Naive thymus-derived CD4-positive, alpha-beta T cell (primary cell): ENCODE data around the gene ADM2. TPM values are rescaled to one million over a fixed set of nuclear protein-coding genes. Genes with fewer than 3 reads are reported as not detected.
A peak's percentile ranks its signal among the peaks of the same experiment; 100 is the strongest.

ENCODE experiments used
- ATAC-seq: fragments of 150-1000 bp; cut with Tn5 transposase; 2 replicates; pipeline ENCODE4 v1.10.0; 2021; ENCODE audit warnings: mild to moderate bottlenecking, moderate library complexity
- CTCF ChIA-PET: fragments of 350-600 bp; sonication (Branson Sonifier 250); formaldehyde crosslinking; loops from one replicate; lab custom pipeline; 2021; ENCODE audit warnings: antibody characterized with exemption; lab: Charles Lee
- POLR2A ChIA-PET: fragments of 350-600 bp; sonication (Branson Sonifier 250); formaldehyde crosslinking; loops from one replicate; lab custom pipeline; 2021; ENCODE audit warnings: antibody characterized with exemption, inconsistent platforms; lab: Charles Lee
- DNase-seq, 9 donors: peaks; one replicate each; pipeline versions ENCODE4 v3.0.0 to v3.0.0-alpha.2; 2020 to 2022; ENCODE audit warnings: mixed read lengths in 1 of 9
- H3K27ac ChIP-seq: one replicate; pipeline ENCODE4 v1.7.0; 2013; ENCODE audit warnings: mild to moderate bottlenecking, low read depth, low read length, moderate library complexity
- H3K27me3 ChIP-seq, 2 donors: one replicate each; pipeline ENCODE4 v1.7.0; 2013; ENCODE audit warnings: low read length in 2 of 2, mild to moderate bottlenecking in 2 of 2, moderate library complexity in 2 of 2; ENCODE audit not compliant: control insufficient read depth in 2 of 2, insufficient read depth in 2 of 2
- H3K36me3 ChIP-seq, 3 experiments: 1 replicate in 2 of 3; 2 replicates in 1 of 3; pipeline ENCODE4 v1.7.0; 2013; ENCODE audit warnings: low read length in 3 of 3, mild to moderate bottlenecking in 3 of 3, moderate library complexity in 1 of 3; ENCODE audit not compliant: insufficient read depth in 3 of 3, control insufficient read depth in 2 of 3
- H3K4me1 ChIP-seq, 2 donors: one replicate each; pipeline ENCODE4 v1.7.0; 2013; ENCODE audit warnings: low read length in 2 of 2, mild to moderate bottlenecking in 2 of 2, moderate library complexity in 1 of 2; ENCODE audit not compliant: control insufficient read depth in 2 of 2, insufficient read depth in 2 of 2
- H3K4me3 ChIP-seq: 2 replicates; pipeline ENCODE4 v1.7.0; 2013; ENCODE audit warnings: mild to moderate bottlenecking, low read length
- H3K9me3 ChIP-seq, 3 experiments: 1 replicate in 2 of 3; 2 replicates in 1 of 3; pipeline ENCODE4 v1.7.0; 2013; ENCODE audit warnings: low read length in 3 of 3; ENCODE audit not compliant: control insufficient read depth in 2 of 3
- H3K27ac Mint-ChIP-seq, 9 donors: one replicate each; pipeline ENCODE4 v1.8.0; 2020 to 2022; ENCODE audit warnings: mixed read lengths in 9 of 9, mild to moderate bottlenecking in 8 of 9, moderate library complexity in 5 of 9, inconsistent platforms in 2 of 9
- H3K27me3 Mint-ChIP-seq, 5 donors: one replicate each; pipeline ENCODE4 v1.8.0; 2021 to 2022; ENCODE audit warnings: mixed read lengths in 5 of 5, mild to moderate bottlenecking in 1 of 5
- H3K36me3 Mint-ChIP-seq, 5 donors: one replicate each; pipeline ENCODE4 v1.8.0; 2020 to 2022; ENCODE audit warnings: mixed read lengths in 5 of 5, mild to moderate bottlenecking in 3 of 5, inconsistent platforms in 1 of 5
- H3K4me1 Mint-ChIP-seq, 7 donors: one replicate each; pipeline ENCODE4 v1.8.0; 2020 to 2022; ENCODE audit warnings: mixed read lengths in 7 of 7, mild to moderate bottlenecking in 3 of 7, inconsistent platforms in 1 of 7
- H3K4me3 Mint-ChIP-seq, 10 donors: one replicate each; pipeline ENCODE4 v1.8.0; 2020 to 2022; ENCODE audit warnings: mild to moderate bottlenecking in 10 of 10, mixed read lengths in 10 of 10, moderate library complexity in 6 of 10, inconsistent platforms in 2 of 10
- H3K9me3 Mint-ChIP-seq, 11 donors: one replicate each; pipeline ENCODE4 v1.8.0; 2020 to 2022; ENCODE audit warnings: mixed read lengths in 11 of 11, mild to moderate bottlenecking in 4 of 11, inconsistent platforms in 1 of 11, moderate library complexity in 1 of 11
- intact Hi-C, 2 donors: fragments of 100-400 bp; cut with micrococcal nuclease; formaldehyde crosslinking; loops; one replicate each; pipeline ENCODE4 v1.15.1; 2023
- polyA plus RNA-seq, 2 donors: library from polyadenylated mRNA; unstranded; fragments of 300-500 nt; fragmentation: Illumina TruSeq; gene quantifications; one replicate each; pipeline ENCODE4 v1.2.3, GENCODE V29; 2021
- total RNA-seq, 6 experiments: library from RNA in 5 of 6; stranded (reverse) in 5 of 6; gene quantifications; 1 replicate in 5 of 6; 2 replicates in 1 of 6; pipeline ENCODE4 v1.2.3 and lab custom pipeline; 2021 to 2026

The ADM2 gene
- total and polyA plus RNA-seq, 7 experiments from 2014 or later: 0.24 to 4.5 (median 3.7) TPM

DNA sequence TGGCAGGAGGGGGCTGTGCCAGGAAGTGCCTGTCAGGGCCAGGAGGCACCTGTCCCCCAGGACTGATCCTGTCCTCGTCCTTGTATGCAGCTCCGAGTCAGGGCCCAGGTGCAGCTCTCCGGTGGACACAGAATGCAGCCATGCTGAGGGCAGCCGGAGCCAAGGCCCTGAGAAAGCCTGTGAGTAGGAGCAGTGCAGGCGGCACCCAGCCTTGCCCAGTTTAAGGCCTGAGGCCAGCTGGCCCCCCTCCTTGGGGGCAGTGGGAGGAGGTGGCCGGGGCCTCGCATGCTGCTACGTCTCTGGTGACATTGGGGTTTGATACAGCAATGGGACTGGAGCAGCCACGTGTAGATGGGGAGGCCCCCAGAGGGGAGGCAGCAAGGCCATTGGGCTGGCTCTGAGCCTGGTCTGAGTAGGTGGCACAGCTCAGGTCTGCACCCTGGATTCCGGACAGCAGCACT is 41.4 kb upstream of the ADM2 start:
- Histone ChIP-seq H3K27me3 (no peaks in the 10 kb centered on the region), H3K27ac (peak overlapping the region; percentile 21), H3K36me3 (peaks cover 0 to 79% (median 25%) of the 10 kb centered on the region in 3 experiments), H3K4me3 (no peak overlapping the region), H3K9me3 (no peaks in the 10 kb centered on the region), H3K4me1 (peaks cover 0 to 5% of the 10 kb centered on the region in 2 donors)
- Mint-ChIP-seq H3K36me3 (peaks cover 0 to 3% (median 3%) of the 10 kb centered on the region in 5 donors), H3K4me1 (peaks cover 0 to 8% (median 6%) of the 10 kb centered on the region in 7 donors), H3K9me3 (no peaks in the 10 kb centered on the region), H3K27me3 (no peaks in the 10 kb centered on the region), H3K4me3 (no peak overlapping the region), H3K27ac (no peak overlapping the region)
- POLR2A ChIA-PET: interaction anchor here (0.8 kb wide), 1 partner anchor 33 kb away, joined by 3 read pairs; no protein-coding TSS in a partner anchor
- ATAC-seq (no peak), DNase-seq (no peak)
- CTCF ChIA-PET: interaction anchor here (0.8 kb wide), 1 partner anchor 153 kb away, joined by 3 read pairs; no protein-coding TSS in a partner anchor
- intact Hi-C loops: loop anchor here in 1 of 2 donors (10.0 kb wide), 1 partner anchor 55 kb away; no protein-coding TSS in a partner anchor

DNA sequence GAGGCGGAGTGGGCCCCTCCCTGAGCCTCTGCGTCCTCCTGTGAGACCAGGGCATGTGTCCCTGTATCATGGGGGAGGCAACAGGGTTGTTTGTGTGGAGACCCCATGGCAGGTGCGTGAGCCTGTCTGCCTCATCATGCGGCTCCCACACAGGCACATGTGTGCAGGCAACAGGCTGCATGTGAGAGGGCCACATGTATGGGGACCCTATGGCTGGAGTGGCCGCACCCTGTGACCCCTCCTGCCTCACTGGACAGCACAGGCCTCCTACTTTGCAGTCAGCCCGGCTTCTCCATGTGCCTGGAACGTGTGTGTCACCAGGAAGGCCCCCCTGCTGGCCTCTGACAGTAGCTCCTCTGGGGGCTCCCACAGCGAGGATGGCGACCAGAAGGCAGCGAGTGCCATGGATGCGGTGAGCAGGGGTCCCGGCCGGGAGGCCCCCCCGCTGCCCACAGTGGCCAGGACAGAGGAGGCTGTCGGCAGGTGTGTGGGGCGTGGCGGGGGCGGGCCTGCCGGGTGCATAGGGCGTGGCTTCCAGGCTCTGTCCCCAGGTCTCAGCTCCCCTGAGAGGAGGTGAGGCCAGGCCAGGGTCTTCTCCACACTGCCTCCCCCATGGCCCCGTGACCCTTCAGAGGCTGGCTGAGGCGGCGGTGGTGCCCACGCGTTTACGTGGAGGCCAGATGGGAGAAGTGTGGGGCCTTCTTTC is 40.6 kb upstream of the ADM2 start:
- H3K4me3 Mint-ChIP-seq: no peak overlapping the region
- ATAC-seq (no peak), DNase-seq (peak in 1 of 9 donors; percentile 6)
- peaks cover 0 to 16% (median 10%) of the 10 kb centered on the region in 7 donors for H3K4me1 Mint-ChIP-seq
- ChIA-PET POLR2A (interaction anchor here (0.7 to 0.8 kb wide), 2 partner anchors 32 to 180 kb away, joined by 3 read pairs; no protein-coding TSS in a partner anchor), CTCF (interaction anchor here (0.8 kb wide), 1 partner anchor 152 kb away, joined by 3 read pairs; no protein-coding TSS in a partner anchor)
- peaks cover 0 to 3% (median 0%) of the 10 kb centered on the region in 5 donors for H3K36me3 Mint-ChIP-seq
- no peaks in the 10 kb centered on the region for H3K27me3 ChIP-seq
- peaks cover 6 to 13% of the 10 kb centered on the region in 2 donors for H3K4me1 ChIP-seq
- H3K27ac Mint-ChIP-seq: no peak overlapping the region
- H3K27ac ChIP-seq: no peak overlapping the region
- H3K9me3 ChIP-seq: no peaks in the 10 kb centered on the region
- no peak overlapping the region for H3K4me3 ChIP-seq
- no peaks in the 10 kb centered on the region for H3K9me3 Mint-ChIP-seq
- peaks cover 0 to 72% (median 25%) of the 10 kb centered on the region in 3 experiments for H3K36me3 ChIP-seq
- intact Hi-C loops: loop anchor here in 1 of 2 donors (10.0 kb wide), 1 partner anchor 54 kb away; no protein-coding TSS in a partner anchor
- H3K27me3 Mint-ChIP-seq: no peaks in the 10 kb centered on the region

DNA sequence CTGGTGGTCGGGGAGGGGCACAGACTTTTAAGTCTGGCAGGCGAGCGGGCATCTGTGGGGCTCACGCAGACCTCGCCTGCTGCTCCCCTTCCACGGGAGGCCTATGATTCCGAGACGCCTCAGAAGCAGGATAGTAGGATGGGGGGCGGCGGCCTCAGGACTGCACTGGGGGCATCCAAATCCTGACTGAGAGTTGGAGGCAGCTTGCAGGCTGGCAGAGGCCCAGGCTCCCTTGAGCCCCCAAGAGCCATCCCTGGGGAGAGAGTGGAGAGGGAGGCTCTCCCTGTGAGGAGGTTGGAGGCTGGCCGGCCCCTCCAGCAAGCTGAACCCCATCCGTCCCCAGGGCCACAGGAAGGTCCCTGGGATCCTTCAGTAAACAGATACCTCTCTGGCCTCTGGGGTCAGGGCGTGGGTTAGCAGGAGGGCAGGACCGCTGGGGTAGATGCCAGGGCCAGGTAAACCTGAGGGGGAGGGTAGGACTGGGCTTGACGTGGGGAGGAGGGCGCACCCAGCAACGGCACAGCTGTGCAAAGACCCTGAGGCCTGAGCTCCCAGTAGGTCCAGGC is 39.8 kb upstream of the ADM2 start:
- ATAC-seq: no peak
- ChIA-PET CTCF (no interaction called here), POLR2A (interaction anchor here (0.7 to 1.4 kb wide), 2 partner anchors 84 to 180 kb away, joined by 3 read pairs; partner anchors contain the start of gene SCO2)
- peaks cover 0 to 19% (median 14%) of the 10 kb centered on the region in 7 donors for H3K4me1 Mint-ChIP-seq
- H3K9me3 ChIP-seq: no peaks in the 10 kb centered on the region
- peak in 1 of 9 donors; percentile 8 for DNase-seq
- no peak overlapping the region for H3K27ac ChIP-seq
- H3K27me3 ChIP-seq: no peaks in the 10 kb centered on the region
- H3K27ac Mint-ChIP-seq: peak overlapping the region in 4 of 9 donors; percentile 8 to 78 (median 43)
- H3K4me3 ChIP-seq: no peak overlapping the region
- peaks cover 9 to 17% of the 10 kb centered on the region in 2 donors for H3K4me1 ChIP-seq
- H3K9me3 Mint-ChIP-seq: no peaks in the 10 kb centered on the region
- peaks cover 0 to 71% (median 19%) of the 10 kb centered on the region in 3 experiments for H3K36me3 ChIP-seq
- H3K4me3 Mint-ChIP-seq: no peak overlapping the region
- peaks cover 0 to 3% (median 0%) of the 10 kb centered on the region in 5 donors for H3K36me3 Mint-ChIP-seq
- H3K27me3 Mint-ChIP-seq: no peaks in the 10 kb centered on the region
- intact Hi-C loops: loop anchor here in 1 of 2 donors (10.0 kb wide), 1 partner anchor 53 kb away; no protein-coding TSS in a partner anchor

DNA sequence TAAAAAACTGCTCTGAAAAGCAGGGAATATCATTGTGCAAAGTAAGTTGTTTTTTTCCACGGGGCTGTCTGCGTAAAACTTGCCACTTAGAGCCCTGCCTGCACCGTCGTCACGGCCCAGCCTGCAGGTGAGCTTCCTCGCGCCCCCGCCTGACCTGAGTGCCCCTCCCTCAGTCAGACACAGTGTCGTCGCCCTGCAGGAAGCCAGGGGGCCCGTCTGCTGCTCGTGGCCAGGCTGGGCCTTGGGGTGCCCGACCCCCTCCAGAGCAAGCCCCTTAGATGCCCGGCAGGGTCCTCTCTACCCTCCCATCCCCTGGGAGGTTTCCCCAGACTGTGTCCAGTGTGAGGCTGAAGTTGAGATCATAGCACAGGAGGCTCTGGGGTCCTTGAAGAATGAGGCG is 38.1 kb upstream of the ADM2 start:
- Histone ChIP-seq H3K9me3 (no peaks in the 10 kb centered on the region), H3K4me1 (peaks cover 9 to 17% of the 10 kb centered on the region in 2 donors), H3K4me3 (no peak overlapping the region), H3K36me3 (peaks cover under 1 to 72% (median 20%) of the 10 kb centered on the region in 3 experiments), H3K27me3 (no peaks in the 10 kb centered on the region), H3K27ac (peak overlapping the region; percentile 7)
- intact Hi-C loops: loop anchor here in 1 of 2 donors (10.0 kb wide), 1 partner anchor 52 kb away; no protein-coding TSS in a partner anchor
- Mint-ChIP-seq H3K4me1 (peaks cover 0 to 19% (median 17%) of the 10 kb centered on the region in 7 donors), H3K4me3 (peak overlapping the region in 2 of 10 donors; percentile 29 to 41), H3K9me3 (no peaks in the 10 kb centered on the region), H3K27ac (peak overlapping the region; percentile 25 to 85 (median 60)), H3K36me3 (peaks cover 0 to 3% (median 0%) of the 10 kb centered on the region in 5 donors), H3K27me3 (no peaks in the 10 kb centered on the region)
- DNase-seq (peak in 1 of 9 donors; percentile 7), ATAC-seq (no peak)
- CTCF ChIA-PET: no interaction called here
- POLR2A ChIA-PET: interaction anchor here (0.7 kb wide), 1 partner anchor 37 kb away, joined by 3 read pairs; no protein-coding TSS in a partner anchor

DNA sequence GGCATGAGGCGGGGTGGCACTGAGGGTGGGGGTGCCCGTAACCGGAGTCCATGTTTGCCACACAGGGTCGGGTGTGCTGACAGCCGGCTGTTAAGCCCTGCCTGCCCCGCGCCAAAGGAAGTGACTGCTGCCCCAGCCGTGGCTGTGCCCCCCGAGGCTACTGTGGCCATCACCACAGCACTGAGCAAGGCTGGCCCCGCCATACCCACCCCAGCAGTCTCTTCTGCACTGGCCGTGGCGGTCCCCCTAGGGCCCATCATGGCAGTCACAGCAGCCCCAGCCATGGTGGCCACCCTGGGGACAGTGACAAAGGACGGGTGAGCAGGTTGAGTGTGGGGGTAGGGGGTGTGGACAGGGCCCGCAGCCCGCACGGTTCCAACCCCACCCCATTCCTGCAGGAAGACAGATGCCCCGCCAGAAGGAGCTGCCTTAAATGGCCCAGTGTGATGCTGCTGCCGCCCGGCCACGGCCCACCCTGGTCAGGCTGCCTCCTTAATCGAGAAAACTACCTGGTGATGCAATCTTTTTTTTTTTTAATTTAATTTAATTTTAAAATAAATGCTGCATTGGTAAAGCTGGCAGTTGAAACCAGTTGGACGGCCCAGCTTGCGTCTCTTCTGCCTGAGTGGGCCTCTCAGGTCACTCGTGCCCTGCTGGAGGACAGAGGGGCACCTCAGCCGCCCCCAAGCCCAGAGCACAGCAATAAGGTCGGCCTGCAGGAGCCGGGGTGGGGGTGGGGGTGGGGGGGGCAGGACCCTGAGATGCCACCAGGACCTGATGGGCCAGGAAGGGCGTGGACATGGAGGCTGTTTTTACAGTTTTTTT is 37.3 kb upstream of the ADM2 start:
- no peak overlapping the region for H3K4me3 ChIP-seq
- intact Hi-C loops: loop anchor here in 1 of 2 donors (2.0 to 10.0 kb wide), 2 partner anchors 27 to 51 kb away; no protein-coding TSS in a partner anchor
- ChIA-PET POLR2A (interaction anchor here (0.7 kb wide), 1 partner anchor 36 kb away, joined by 3 read pairs; no protein-coding TSS in a partner anchor), CTCF (interaction anchor here (0.6 kb wide), 1 partner anchor 31 kb away, joined by 3 read pairs; no protein-coding TSS in a partner anchor)
- H3K36me3 ChIP-seq: peaks cover 4 to 72% (median 22%) of the 10 kb centered on the region in 3 experiments
- DNase-seq (peak in 1 of 9 donors; percentile 5), ATAC-seq (peak; percentile 14)
- H3K4me1 Mint-ChIP-seq: peaks cover 0 to 21% (median 17%) of the 10 kb centered on the region in 7 donors
- H3K4me3 Mint-ChIP-seq: no peak overlapping the region
- no peaks in the 10 kb centered on the region for H3K9me3 ChIP-seq
- peaks cover 0 to 6% (median 3%) of the 10 kb centered on the region in 5 donors for H3K36me3 Mint-ChIP-seq
- peaks cover 9 to 17% of the 10 kb centered on the region in 2 donors for H3K4me1 ChIP-seq
- no peaks in the 10 kb centered on the region for H3K9me3 Mint-ChIP-seq
- no peak overlapping the region for H3K27ac ChIP-seq
- H3K27me3 ChIP-seq: no peaks in the 10 kb centered on the region
- peak overlapping the region in 8 of 9 donors; percentile 22 to 78 (median 52) for H3K27ac Mint-ChIP-seq
- H3K27me3 Mint-ChIP-seq: no peaks in the 10 kb centered on the region
